GM12892 (cell line): Measurements from ENCODE around the gene ECI1.

ENCODE experiments used
- DNase-seq: peaks from one replicate; pipeline ENCODE4 v3.0.0; 2011; ENCODE audit not compliant: insufficient read length
- FAIRE-seq: peaks from 2 replicates; lab custom pipeline; 2011; peaks lifted over from hg19 to GRCh38; lab: Jason Lieb, UNC
- POLR2A ChIP-seq: IDR thresholded peaks from 2 replicates; pipeline ENCODE4 v1.6.1; 2011; ENCODE audit warnings: low read depth, low read length, control low read depth
- POLR2AphosphoS5 ChIP-seq: IDR thresholded peaks from 2 replicates; pipeline ENCODE4 v1.6.1; 2011; ENCODE audit warnings: low read depth, low read length, control low read depth
- TAF1 ChIP-seq: IDR thresholded peaks from 2 replicates; pipeline ENCODE4 v1.6.1; 2011; ENCODE audit warnings: low read depth, mild to moderate bottlenecking, control low read depth, low read length, borderline replicate concordance

Gene ECI1

DNA sequence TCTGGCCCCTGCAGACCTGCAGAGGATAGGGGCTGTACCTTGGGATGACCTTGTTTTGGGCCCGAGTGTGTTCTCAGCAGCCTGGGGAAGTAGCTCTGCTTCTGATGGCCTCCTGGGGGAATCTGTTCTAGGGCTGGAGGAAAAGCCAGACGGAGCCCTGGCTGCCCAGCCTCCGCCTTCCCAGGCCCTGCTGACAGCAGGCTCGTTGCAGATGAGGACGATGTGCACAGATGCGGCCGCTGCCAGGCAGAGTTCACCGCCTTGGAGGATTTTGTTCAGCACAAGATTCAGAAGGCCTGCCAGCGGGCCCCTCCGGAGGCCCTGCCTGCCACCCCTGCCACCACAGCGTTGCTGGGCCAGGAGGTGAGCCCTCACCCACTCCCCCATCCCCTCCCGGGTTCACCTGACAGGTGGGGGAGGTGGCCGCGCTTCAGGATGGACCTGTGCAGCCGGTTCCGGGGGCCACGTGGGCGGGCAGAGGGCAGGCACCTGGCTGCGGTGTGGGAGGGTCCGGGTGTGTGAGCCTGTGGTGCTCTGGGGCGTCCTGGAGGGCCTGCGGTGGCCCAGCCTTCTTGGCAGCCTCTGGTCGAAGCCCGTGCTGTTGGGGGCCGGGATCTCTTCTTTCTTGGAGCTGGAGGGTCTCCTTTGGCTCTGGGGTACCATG lies 23.1 kb downstream of the ECI1 start:
- FAIRE-seq = no peak
- TF ChIP-seq POLR2A = no peak
- TF ChIP-seq TAF1 = no peak
- TF ChIP-seq POLR2AphosphoS5 = no peak
- DNase-seq = no peak

GRCh38 chr16:2226918-2227317 lies 24.5 kb downstream of the ECI1 start:
- DNase-seq (no peak), FAIRE-seq (no peak)
- TF ChIP-seq POLR2AphosphoS5 (no peak), POLR2A (no peak), TAF1 (no peak)

DNA sequence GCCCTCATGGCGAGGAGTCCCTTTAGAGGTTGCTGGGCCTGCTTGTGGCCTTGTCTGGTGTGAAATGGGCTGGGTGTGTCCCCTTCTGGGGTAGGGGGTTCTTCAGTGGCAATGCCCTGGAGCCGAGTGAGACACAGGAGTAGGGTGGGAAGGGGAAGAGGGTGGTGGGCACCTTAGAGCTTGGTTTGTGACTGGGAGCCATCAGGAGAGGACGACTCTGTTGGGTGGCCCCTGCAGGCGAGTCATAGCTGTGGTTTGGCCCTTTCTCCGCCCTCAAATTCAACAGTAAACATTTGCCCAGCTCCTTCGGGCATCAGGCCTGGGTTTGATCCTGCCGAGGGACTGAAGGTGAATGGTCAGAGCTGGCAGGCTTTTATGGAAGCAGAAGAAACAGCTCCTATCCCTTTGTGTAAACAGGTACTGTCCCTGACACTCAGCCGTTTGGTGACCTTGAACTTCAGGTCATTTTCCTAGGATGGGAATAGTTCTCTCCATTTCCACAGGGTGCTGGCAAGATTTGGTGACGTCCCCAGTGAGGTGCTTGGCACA lies 25.1 kb downstream of the ECI1 start:
- DNase-seq (no peak), FAIRE-seq (no peak)

DNA sequence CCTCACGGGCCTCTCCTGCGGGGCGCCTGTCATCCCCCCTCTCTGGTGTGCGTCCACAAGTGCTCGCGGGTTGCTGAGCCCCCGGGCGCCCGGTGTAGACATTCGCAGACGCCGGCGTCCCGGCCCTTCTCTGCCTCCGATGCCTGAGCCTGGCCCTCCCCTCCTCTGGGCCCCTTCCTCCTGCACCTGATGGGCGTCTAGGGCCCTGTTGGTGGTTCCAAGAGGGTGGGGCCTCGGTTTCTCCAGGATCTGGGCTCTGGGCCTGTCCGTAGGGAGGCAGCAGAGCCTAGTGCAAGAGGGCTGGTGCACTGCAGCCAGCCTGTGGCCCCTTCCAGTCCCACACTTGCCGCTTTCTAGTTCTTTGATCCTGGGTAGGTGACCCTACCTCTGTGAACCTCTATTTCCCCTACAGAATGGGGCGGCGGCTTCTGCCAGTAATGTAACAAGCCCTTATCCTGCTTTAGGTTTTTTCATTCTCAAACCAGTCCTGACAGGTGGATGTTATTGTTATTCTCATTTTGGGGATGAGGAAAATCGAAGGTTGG lies 27.4 kb downstream of the ECI1 start:
- DNase-seq (peak; percentile 69), FAIRE-seq (no peak)
- TF ChIP-seq TAF1 (no peak), POLR2A (no peak), POLR2AphosphoS5 (no peak)

More for the DNA sequence above, 25.1 kb downstream of the ECI1 start:
- TF ChIP-seq POLR2A (no peak), TAF1 (no peak), POLR2AphosphoS5 (no peak)

DNA sequence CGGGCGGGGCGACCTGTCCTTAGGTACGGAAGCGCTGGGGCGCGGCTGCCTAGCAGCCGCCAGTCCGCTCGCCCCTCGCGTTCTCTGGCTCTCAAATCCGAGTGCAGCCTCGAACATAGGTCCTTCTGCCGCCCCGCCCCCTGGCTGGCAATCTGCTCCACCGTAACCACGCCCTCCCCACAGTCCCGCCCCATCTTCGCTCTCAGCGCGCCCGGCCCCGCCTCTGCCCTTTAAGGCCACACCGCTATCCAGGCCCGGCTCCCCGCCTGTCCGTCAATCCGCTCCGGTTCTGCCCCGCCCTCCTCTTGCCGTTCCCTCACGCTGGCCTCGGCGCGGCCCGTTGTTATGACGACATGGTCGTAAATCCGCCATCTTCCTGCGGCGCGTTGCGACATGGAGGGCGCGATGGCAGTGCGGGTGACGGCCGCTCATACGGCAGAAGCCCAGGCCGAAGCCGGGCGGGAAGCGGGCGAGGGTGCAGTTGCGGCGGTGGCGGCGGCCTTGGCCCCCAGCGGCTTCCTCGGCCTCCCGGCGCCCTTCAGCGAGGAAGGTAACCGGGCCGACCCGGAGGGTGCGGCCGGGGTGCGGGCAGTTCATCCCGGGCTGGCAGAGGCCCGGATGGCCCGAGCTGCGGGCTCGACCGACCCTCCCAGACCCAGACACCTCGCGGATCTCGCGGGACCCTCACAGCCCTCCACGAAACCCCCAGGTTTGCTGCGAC lies 28.0 kb downstream of the ECI1 start, which contains the start of gene E4F1:
Gene E4F1 (plus strand): TSS at position 371 of the 721 bp plus-strand sequence. CDS start 23 bp downstream, at position 394.
- FAIRE-seq (peak; percentile 98), DNase-seq (peak; percentile 100)
- TF ChIP-seq TAF1 (peak; percentile 92), POLR2AphosphoS5 (peak; percentile 97), POLR2A (peak; percentile 98)

GRCh38 chr16:2216330-2216729 lies 35.1 kb downstream of the ECI1 start:
- no peak for DNase-seq
- no peak for TF ChIP-seq POLR2AphosphoS5
- no peak for TF ChIP-seq TAF1
- TF ChIP-seq POLR2A = no peak
- no peak for FAIRE-seq

DNA sequence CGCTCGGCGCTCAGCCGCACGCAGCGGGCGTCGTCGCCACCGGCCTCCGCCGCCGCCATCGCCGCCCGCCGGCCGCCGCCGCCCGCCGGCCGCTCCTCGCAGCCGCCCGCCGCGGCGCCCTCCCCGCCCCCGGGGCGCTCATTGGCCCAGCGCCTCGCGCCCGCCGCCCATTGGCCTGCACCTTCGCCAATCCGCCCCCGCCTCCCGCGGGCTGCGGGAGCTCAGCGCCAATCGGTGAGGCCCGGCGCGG lies 36.7 kb downstream of the ECI1 start, which contains the start of gene PGP:
Gene PGP (minus strand): TSS at position 122 of the 250 bp plus-strand sequence. CDS start 63 bp downstream, at position 59.
- TF ChIP-seq TAF1 = no peak
- no peak for TF ChIP-seq POLR2AphosphoS5
- TF ChIP-seq POLR2A = no peak
- DNase-seq = no peak
- FAIRE-seq = peak; percentile 97

- no peak for TF ChIP-seq TAF1
- TF ChIP-seq POLR2A = no peak; the same call in 1 of the 2 replicates
- no peak; the same call in 1 of the 2 replicates for TF ChIP-seq POLR2AphosphoS5
- FAIRE-seq (no peak), DNase-seq (no peak)
These were observed 37.3 kb downstream of the ECI1 start for GRCh38 chr16:2213817-2214718.

DNA sequence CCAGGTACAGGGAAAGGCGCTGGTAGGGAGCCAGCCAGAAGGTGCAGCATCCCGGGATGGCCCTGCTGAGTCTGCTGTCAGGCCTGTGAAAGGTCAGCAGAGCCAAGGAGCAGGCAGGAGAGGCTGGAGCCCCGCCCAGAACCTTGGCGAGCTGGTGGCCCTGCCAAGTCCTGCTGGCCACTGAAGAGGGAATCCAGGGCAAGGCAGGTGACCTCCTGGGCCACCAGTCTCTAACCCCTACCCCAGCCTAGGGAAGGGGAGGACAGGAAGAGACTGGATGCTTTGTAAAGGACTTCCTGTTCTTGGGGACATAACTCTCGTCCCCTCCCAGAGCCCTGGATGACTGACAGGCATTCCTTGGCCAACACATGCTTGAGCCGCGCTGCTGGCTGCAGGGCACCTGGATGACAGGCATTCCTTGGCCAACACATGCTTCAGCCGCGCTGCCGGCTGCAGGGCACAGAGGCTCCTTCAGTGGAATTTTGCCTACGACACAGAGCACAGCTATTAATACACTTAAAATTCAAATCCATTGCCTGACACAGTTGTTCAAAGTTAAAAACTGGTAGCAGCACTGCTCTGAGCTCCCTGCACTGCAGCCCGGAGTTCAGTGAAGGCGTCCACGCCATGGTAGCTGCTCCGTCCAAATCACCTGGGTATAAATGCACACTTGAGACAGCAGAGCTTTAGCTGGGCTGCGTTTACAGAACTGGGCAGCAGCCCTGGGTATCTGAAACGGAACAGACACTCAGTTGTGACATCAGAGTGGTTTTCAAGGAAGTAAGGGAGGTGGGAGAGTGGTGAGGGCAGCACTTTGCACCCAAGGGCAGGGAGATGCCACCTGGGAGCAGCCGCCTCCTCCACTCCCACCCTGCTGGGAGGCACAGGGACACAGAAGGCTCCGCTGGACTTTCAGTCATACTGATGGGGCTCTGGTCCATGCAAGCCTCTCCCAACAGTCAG lies 38.7 kb downstream of the ECI1 start:
- DNase-seq (no peak), FAIRE-seq (no peak)
- TF ChIP-seq POLR2A (peak; percentile 38), TAF1 (no peak)

- FAIRE-seq (no peak), DNase-seq (no peak)
- TF ChIP-seq POLR2AphosphoS5 = no peak
- no peak for TF ChIP-seq POLR2A
- no peak for TF ChIP-seq TAF1
These were observed 39.5 kb downstream of the ECI1 start for GRCh38 chr16:2211923-2212347.
